Activated T-cell treated with anti-CD3 and anti-CD28 coated beads for 1 hour (primary cell): ENCODE data around the gene CFAP99.
A peak's percentile ranks its signal among the peaks of the same experiment; 100 is the strongest.
"Not testable (repeated sequence)": the region's sequence is repeated elsewhere in the genome, so short reads cannot be mapped to it uniquely, and the experiment has no call there.

Experiments used
- DNase-seq: peaks from one replicate; pipeline ENCODE4 v3.0.0-alpha.2; 2020; ENCODE audit warnings: low read depth

Gene CFAP99

DNA sequence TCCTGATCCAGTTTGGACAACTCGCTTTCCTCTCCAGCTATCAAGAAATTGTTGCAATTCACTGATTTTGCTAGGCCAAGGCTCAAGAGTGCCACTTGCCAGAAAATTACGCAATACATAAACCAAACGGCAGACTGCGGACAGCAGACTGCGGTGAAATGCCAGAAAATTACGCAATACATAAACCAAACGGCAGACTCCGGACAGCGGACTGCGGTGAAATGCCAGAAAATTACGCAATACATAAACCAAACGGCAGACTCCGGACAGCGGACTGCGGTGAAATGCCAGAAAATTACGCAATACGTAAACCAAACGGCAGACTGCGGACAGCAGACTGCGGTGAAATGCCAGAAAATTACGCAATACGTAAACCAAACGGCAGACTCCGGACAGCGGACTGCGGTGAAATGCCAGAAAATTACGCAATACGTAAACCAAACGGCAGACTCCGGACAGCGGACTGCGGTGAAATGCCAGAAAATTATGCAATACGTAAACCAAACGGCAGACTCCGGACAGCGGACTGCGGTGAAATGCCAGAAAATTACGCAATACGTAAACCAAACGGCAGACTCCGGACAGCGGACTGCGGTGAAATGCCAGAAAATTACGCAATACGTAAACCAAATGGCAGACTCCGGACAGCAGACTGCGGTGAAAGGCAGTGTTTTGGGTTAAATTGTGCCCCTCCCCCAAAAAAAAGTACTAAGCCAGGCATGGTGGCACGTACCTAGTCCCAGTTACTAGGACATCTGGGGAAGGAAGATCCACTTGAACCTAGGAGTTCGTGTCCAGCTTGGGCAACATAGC, 11.4 kb downstream of the CFAP99 start:
- not testable (repeated sequence) for DNase-seq

DNA sequence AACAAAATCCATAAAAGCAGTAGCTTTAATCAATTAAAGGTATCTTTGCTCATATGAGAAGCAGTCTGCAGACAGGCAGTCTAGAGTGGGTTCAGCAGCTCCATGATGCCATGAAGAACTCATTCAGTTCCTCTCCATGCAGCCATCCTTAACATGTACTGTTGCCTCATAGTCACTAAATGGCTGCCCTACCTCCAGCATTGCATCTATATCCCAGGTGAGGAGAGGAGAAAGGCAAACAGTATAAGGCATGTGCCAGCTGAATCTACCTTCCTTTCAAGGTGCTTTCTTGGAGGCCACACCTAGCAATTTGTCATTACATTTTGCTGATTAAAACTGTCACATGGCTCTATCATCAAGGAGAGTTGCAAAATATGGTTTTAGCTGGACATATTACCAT, 13.2 kb downstream of the CFAP99 start:
- DNase-seq = no peak

DNA sequence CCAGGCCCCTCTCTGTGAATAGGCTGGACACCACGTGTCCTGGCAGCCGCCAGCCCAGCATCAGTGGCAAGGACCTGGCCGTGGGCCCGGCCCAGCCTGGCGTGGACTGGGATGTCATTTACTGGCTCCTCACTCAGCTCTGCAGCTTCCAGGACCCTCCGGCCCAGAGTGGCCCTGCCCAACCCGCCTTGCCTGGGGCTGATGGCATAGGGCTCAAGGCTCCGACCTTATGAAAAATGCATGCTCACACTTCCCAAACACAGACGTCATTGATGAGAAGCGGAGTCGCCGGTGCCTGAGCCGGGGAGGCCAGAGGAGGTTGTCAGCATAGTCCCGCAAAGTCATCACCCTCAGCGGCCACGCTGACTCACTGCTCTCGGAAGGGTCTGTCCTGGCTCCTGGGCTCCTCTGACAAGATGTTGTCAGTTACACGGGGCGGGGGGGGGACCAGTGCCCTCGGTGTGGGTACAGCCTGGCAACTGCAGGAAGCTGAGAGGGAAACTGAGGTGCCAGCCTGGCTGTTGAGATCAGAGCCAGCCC, 14.3 kb downstream of the CFAP99 start:
- no peak for DNase-seq

DNA sequence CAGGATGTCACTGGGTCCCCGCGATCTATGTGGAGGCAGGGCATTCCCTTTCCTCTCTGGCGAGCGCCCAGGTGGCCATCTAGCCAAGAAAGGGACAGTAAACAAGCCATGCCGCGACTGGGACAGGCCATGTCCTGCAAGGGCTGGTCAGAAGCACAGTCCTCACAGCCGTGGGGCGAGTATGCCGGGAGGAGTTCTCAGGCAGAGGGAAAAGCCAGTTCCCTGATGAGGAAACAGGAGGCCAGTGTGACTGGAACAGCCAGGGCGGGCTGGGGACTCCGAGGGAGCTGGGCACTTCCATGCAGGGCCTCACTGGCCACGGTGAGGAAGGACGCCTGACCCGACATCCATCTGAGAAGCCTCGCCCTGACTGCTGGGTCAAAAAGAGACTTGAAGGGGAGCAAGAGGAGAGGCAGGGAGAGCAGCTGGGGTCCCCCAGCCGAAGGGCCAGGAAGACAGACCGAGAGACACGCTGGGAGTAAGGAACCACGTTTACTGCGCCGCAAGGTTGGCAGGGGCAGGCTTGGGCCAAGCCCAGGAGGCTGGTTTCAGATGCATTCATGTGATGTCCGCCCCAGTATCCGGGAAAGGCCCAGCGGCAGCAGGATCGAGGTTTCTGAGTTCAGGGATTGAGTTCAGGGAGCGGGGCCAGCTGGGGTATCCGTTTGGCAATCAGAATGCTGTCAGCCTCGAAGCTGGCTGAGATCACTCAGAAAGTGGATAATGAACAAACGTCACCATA, 15.0 kb downstream of the CFAP99 start:
- DNase-seq = no peak

DNA sequence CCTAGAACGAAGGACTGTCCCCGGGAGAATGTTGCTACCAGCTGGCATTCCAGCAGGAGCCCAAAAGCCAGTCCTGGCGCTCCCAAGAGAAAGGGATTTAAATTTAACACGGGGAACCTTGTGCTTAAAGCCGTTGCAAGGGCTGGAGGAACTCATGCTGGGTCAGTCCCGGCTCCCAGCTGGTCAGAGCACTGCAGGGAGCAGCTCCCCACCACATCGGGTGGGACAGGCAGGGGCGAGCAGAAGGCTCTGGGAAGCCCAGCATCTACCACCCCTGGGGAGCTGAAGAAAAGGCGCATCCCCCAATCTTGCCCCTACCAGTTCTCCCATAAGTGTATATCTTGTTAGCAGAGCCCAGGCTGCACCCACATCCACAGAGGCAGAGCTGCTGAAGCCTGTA, 15.7 kb downstream of the CFAP99 start:
- no peak for DNase-seq

DNA sequence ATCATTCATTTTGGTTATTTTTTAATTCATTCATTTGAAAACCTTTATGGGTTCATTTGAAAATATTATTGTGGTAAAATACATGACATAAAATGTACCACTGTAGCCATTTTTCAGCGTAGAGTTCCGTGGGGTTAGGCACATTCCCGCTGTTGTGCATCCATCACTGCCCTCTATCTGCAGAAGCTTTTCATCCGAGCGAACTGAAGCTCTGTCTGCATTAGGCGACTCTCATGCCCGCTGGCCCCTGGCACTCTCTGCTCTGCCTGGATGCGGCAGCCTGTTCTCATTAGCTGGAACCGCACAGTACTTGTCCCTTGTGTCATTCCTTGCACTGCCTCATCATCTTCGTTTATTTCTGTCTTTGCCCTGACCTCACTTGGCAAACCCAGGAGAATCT, 17.5 kb downstream of the CFAP99 start:
- no peak for DNase-seq

DNA sequence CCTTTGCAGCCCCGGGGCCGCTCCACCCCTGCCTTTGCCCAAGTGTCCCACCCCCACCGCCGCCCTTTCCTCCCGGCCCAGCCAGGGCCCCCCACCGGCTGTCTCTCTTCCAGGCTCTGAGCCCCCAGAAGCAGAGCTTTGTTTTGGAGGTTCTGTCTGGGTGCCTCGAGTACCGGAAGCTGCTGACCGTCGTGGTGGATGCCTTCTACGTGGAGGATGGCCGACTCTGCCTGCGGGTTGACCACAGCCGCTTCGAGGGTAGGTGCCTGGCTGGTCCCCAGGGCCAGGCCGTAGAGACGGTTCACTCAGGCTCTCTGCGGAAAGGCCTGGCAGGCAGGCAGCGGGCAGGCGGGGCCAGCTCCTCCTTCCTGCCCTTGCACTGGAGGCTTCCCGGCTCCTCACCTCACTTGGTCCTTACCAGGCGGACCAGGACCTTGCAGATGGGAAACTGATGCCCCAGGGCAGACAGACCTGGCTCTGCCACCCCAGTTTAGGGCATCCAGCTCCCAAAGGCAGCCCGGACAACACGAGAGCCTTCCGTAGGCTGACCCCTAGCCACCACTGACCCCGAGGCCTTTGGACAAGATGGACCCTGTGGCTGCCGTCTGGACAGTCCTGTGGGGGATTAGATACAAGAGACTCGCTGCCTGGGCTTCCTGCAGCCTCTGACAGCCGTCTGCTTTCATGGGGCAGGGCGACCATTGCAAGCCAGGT, 18.2 kb downstream of the CFAP99 start:
- no peak for DNase-seq

DNA sequence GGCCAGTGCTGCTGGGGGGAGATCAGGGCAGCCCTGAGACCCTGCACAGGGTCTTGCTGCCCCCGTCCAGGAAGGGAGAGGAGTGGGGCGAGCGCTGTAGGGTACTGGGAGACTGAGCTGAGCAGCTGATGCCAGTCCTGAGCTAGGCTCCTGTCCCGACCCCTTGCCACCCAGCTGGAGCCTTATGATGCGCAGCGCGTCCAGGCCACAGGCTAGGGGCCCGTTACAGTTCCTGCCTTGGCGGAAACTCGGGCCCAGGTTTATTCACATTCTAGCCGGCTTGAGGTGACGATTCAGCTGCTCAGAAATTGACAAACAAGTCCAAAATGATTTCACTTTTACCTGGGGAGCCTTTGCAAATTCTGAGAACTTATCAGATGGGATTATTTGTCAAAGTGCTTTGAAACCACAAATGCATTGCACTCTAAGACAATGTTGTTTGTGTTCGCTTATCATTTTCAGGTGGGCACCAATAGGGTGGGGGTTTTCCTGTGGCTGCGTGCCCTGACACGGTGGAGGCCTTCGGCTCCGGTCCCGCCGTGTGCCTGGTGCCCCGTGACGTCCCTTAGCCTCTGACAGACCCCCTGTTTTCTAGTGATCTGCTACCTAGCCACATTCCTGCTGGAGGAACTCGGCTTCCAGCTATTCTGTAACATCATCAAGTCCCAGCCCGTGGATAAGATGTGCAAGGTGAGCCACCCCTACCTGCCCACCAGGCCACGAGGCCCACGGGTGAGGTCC, 18.9 kb downstream of the CFAP99 start:
- DNase-seq = no peak

DNA sequence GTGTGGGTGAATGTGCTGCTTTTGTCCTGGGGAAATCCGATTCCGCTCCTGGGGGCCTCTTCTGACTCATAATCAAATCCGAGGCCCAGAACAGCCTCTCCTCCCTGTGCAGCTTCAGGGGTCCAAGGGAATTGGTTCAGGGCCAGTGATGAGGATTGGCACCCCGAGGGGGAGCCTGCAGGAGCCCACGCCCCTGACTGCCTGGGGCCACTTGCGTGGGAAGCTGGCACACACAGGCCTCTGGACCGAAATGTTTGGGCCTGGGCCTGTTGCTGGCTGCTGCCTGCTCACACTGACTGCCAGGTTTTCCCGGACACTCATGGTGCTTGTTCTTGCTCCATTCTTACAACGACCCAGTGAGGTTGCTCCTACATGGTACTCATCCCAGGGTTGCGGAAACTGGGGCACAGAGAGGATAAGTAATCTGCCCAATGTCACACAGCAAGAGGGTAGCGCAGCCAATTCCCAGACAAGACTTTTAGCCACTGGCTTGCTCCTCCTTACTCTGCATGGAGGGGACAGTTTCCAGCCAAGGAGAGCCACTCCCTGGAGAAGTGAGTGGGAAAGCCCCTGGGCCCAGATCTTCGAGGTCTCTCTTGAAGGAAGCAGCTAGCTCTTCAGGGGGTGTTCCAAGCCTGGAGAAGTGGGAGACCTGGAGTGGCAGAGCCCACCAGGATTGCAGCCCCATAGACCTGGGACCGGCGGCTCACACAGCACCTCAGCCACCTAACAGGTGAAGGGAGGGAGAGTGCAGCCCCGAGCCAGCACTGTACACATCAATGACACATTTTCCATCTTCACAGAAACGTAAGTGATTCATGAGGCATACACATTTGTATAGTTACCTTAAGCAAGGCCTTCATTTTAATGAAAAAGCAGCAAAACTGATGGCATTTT, 20.3 kb downstream of the CFAP99 start:
- no peak for DNase-seq

DNA sequence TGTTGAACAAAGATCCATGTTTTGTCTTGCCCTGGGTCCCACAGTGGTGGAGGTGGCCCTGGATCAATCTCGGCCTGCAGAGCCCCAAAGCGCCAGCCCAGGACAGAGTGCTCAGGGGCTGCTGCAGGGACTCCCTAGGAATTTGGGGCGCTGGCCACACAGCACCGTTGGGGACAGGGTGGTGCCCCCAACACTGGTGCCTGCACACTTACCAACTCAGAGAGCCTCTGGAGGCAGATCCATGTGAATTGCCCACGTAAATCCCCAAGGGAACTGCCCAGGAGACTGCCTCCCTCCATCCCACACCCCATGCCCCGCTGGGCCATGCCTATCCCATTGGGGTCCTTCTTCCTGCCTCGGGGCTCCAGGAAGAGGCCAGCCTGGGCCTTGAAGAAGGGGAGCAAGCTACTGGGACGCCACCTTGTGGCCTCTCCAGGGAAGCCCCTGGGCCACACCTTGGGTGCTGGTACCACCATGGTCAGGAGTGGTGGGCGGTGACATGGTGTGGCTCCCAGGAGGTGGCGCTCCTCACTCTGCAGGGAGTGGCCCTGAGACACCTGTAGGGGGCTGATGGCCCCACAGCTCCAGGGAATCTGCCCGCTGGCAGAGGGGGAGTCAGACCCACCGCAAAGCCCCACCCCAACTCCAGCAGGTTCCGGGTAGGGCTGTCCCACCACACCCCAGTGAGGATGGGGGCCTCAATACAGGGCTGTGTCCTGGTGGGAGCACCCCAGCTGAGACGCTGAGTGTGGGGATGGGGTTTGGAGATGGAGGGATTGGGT, 22.8 kb downstream of the CFAP99 start:
- DNase-seq = peak; percentile 56

DNA sequence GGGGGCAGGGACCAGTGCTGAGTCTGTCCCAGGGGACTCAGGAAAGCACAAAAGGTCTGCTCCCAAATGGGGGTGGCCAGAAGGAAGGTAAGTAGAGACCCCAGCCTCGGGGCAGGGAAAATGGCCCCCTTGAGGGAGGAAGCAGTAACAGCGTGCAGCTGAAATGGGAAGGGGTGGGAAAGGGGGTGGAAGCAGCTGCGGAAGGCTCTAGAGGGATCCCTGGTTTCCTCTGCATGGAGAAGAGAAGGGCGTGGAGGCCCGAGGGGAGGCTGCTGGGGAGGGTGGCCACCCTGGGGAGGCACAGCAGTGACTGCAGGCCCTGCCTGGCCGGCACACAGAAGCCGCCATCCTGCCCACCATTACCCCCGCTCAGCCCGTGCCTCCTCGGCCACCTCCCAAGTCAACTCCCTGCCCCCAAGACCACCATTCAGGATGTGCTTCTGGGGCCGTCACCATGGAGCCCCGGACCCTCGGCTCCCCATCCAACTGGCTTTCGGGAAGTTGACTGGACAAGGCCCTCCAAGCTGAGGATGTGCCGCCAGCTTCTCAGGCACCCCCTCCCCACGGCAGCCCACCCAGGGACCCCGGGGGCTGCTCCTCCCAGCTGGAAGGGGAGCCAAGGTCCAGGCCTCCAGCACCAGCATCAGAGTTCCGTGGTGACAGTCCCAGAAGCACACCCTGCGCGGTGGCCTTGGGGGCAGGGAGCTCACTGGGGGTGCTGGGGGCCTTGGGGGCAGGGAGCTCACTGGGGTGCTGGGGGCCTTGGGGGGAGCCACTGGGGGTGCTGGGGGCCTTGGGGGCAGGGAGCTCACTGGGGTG, 23.6 kb downstream of the CFAP99 start:
- no peak for DNase-seq

DNA sequence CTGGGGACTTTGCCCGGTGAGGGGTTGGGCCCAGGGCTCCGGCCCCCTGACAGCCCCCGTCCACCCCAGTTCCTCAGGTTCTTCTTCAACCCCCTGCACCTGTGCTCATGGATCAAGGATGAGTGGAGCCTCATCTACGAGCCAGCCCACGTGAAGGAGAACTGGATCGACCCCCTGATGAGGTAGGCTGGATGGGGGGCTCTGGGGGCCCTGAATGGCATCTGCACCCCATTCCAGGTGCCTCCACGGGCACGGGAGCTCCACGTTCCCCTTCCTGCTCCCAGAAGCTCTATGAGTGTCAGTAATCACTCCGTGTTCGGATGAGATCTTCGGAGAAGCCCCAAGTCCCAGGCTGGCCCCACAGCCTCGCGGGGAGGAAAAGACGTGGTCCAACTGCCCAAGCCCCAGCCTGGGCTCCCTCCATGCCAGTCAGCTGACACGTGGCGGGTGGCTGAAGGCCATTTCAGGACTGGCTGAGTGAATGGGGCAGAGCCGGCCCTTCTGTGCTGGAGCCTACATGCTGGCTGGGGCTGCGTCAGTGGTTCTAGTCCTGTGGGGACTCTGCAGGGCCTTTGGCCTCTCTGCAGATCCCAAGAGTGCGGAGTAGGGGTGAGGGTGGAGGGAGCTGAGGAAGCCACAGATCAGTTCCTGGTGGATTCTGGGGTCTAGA, 24.4 kb downstream of the CFAP99 start:
- no peak for DNase-seq

DNA sequence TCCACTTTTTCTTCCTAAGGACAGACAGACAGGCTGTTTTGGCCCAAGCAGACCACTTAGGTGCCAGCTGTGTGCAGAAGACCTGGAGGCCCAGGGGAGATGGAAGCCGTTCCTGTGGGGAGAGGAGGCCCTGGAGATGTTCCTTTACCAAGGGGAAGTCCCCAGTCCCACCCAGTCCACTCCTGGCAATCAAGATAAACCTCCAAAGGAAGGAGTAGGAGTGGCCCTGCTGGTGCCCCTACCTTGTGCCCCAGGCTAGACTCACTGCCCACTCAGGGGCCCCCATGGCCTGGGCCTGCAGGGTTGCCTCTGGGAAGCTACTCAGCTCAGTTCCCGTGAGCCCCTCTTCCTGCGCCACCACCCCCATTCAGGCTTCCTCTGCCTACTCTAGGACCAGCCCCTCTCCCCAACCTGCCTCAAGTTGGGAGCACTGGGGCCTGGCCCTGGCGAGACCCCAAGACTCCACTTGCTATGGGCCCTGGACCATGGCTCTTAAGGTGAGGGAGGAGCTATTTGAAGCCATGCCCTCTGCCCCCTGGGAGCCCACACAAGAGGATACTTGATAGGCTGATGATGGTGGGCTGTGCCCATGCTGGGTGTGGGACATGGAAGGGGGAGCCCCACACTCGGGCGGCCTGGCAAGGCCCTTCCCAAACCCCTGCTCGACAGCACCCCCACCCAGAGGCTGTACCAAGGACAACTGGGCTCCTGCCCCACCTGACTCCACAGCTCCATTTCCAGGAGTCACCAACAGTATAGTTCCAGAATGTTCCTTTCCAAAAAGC, 25.4 kb downstream of the CFAP99 start:
- DNase-seq = no peak

DNA sequence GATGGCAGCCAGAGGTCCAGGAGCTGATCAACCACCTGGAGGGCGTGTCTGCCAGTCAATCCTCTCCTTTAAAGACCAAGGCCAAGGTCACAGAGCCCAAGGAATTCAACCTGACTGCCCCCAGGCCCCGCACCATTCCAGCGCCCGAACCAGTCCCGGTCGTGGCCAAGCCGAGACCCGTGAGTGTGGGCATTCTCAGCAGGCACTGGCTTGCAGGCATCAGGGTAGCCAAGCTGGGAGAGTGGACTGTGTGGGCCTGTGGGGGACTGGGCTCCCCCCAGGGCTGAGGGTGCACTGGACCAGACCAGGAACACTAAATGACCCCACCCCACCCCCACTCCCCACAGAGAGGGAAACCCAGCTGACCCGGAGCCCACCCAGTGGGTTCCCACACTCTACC, 26.4 kb downstream of the CFAP99 start:
- DNase-seq = no peak

DNA sequence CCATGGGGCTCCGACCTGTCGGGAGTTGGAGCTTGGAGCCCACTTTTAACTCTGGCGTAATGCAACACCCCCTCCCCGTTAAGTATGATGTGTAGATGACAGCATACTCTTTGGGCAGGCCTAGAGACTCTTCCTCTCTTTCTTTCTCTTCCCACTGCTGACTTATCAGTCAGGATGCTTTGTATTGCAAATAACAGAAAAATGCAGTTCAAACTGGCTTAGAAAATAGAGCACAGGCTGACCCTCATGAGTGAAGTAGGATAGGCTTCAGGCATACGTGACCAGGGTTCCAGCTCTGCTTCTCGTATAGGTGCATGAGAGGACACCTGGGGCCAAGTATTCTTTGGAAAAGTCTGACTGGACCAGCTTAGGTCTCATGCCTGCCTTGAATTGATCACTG, 26.8 kb downstream of the CFAP99 start:
- DNase-seq = no peak

DNA sequence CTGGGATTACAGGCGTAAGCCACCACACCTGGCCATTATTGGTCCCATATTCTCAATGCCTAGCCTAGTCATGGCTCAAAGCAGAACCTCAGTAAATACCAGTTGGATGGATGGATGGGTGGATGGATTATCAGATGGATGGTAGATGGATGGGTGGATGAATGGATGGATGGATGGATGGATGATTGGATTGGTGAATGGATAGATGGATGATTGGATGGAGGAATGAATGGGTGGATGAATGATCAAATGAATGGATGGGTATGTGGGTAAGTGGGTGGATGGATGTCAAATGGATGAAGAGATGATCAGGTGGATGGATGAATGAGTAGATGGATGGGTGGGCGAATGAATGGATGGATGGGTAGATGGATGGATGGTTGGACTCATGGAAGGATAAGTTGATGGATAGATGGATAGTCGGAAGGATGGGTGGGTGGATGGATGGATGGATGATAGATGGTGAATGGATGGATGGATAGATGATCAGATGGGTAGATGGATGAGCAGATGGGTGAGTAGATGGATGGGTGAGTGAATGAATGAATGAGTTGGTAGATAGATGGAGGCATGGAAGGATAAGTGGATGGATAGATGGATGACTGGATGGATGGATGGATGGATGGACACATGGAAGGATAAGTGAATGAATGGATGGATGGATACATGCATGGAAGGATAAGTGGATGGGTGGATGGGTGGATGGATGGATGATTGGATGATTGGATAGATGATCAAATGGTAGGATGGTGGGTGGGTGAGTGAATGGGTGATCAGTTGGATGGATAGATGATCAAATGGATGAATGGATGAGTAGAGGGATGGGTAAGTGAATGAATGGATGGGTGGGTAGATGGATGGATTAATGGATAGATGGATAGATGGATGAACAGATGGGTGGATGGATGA, 28.2 kb downstream of the CFAP99 start:
- DNase-seq = no peak

DNA sequence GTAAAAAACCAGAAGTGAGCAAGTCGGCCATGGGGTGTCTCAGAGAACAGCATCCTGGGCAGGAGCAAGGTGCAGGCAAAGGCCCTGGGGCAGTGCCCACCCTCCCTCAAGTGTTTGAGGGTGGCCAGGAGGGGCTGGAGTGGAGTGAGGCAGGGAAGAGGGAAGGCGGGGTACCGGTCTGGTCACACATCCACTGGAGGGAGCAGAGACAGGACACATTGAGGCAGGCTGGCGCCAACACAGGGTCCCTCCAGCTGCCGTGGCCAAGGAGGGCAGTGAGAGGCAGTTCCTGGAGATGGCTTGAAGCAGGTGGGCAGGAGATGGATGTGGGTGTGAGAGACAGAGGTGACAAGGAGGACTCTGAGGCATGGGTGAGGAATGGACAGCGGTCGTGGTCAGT, 29.8 kb downstream of the CFAP99 start:
- DNase-seq = no peak
